ENCODE measurements around the gene TLR5.

- no peak for TF ChIP-seq CTCF (optimal IDR thresholded peaks at IDR 0.05 in 1 of 3, IDR thresholded peaks at IDR 0.05 in 1 of 3, conservative IDR thresholded peaks at IDR 0.05 in 1 of 3; ENCODE audit: extremely low read depth in 1 of 3, insufficient read depth in 2 of 3, low read length in 3 of 3)
- no peak for TF ChIP-seq EZH2 (IDR thresholded peaks at IDR 0.05; ENCODE audit: low read length)
Observed at GRCh38 chr1:223189903-223190724, 47.1 kb upstream of the TLR5 start.
